Psoas muscle (tissue), 8 donors: ENCODE measurements around the gene PSMA7. TPM values are rescaled to one million over a fixed set of nuclear protein-coding genes. Genes with fewer than 3 reads are reported as not detected.

Experiments used
- ATAC-seq, 4 donors: fragments of 200-7000 bp; cut with Tn5 transposase; one replicate each; pipeline ENCODE4 v1.9.1; 2020; ENCODE audit warnings: moderate library complexity in 3 of 4, mild to moderate bottlenecking in 2 of 4
- DNase-seq, 2 donors: peaks; one replicate each; pipeline ENCODE4 v3.0.0-alpha.2; 2020
- H3K27ac ChIP-seq: fragments of 200-600 bp; one replicate; pipeline ENCODE4 v1.8.0; 2022
- H3K27me3 ChIP-seq, 3 donors: fragments of 200-600 bp in 1 of 3; one replicate each; pipeline versions ENCODE4 v1.6.1 to v1.8.0; 2013 to 2022; ENCODE audit warnings: low read length in 2 of 3, mild to moderate bottlenecking in 2 of 3, moderate library complexity in 1 of 3; ENCODE audit not compliant: insufficient read depth in 3 of 3
- H3K36me3 ChIP-seq, 2 donors: fragments of 200-600 bp in 1 of 2; one replicate each; pipeline versions ENCODE4 v1.6.1 to v1.8.0; 2013 to 2022; ENCODE audit warnings: low read depth in 1 of 2, mild to moderate bottlenecking in 1 of 2, moderate library complexity in 1 of 2; ENCODE audit not compliant: insufficient read depth in 1 of 2
- H3K4me1 ChIP-seq: fragments of 200-600 bp; one replicate; pipeline ENCODE4 v1.8.0; 2022
- H3K4me3 ChIP-seq: fragments of 200-600 bp; one replicate; pipeline ENCODE4 v1.8.0; 2022; ENCODE audit warnings: mild to moderate bottlenecking
- H3K9me3 ChIP-seq: fragments of 200-600 bp; one replicate; pipeline ENCODE4 v1.8.0; 2022
- CTCF ChIP-seq: fragments of 200-600 bp; IDR thresholded peaks from one replicate; pipeline ENCODE4 v1.8.0; 2022; ENCODE audit warnings: antibody characterized with exemption
- WGBS, 3 donors: extraction: QIAGEN DNeasy Blood & Tissue Kit; methylation state at CpG; one replicate each; pipeline versions ENCODE4 v1.1.6 to v1.1.7; 2013; 5-methylcytosine and 5-hydroxymethylcytosine counted together
- intact Hi-C, 2 donors: fragments of 100-400 bp; cut with DNase I; formaldehyde crosslinking; loops; one replicate each; pipeline versions ENCODE4 v1.11.0 to v1.14.2; 2022
- polyA plus RNA-seq, 3 donors: library from polyadenylated mRNA; stranded (reverse); fragments of 200-250 nt; gene quantifications; one replicate each; pipeline ENCODE4 v1.2.3, GENCODE V29; 2013
- total RNA-seq, 4 donors: library from RNA; stranded (reverse); fragmentation: NEBNext Ultra II Directional in 2 of 4; extraction: Animal tissue kit (Norgen Biotek cat#: 25700) in 2 of 4; gene quantifications; one replicate each; pipeline versions ENCODE4 v1.2.1 to v1.2.4, GENCODE V29; 2021 to 2023
- donor health status: healthy with polysubstance abuse.
- donor health status: DM: no; HTN: no; CAD: no; lungs with moderate emphysema.
- donor health status: Bipolar disorder and iron deficiency.
- donor health status: healthy.
- donor health status: DM: yes; HTN: yes; CAD: no.
- donor health status: DM: no; HTN: no; CAD: no.
- donor health status: DM: no; HTN: no; CAD: no.
- donor health status: DM: yes; HTN: yes; CAD: no.

The PSMA7 gene
- total and polyA plus RNA-seq, 7 donors, result 307 to 1,146 (median 499) TPM

- H3K4me3 ChIP-seq, result no peak overlapping the region
- DNase-seq (peak in 1 of 2 donors; percentile 70), ATAC-seq (peak in 3 of 4 donors; percentile 16 to 36 (median 27))
- no peaks in the 10 kb centered on the region for H3K9me3 ChIP-seq
- no peak for TF ChIP-seq CTCF
- WGBS, 3 donors, result 43 to 61% (median 44%) methylated on average over 11 of the region's 11 CpGs
- peaks cover 32% of the 10 kb centered on the region for H3K4me1 ChIP-seq
- intact Hi-C loops, result loop anchor here (5.0 kb wide), 4 partner anchors 71 to 126 kb away; partner anchors contain the start of gene TAF4 (in 1 of the 2)
- H3K27ac ChIP-seq, result peak overlapping the region; percentile 67
- H3K27me3 ChIP-seq, result no peaks in the 10 kb centered on the region
- H3K36me3 ChIP-seq, result peaks cover 19 to 84% of the 10 kb centered on the region in 2 donors
Observed at GRCh38 chr20:62138204-62138543, 5.0 kb downstream of the PSMA7 start.

GRCh38 chr20:62137478-62138203 lies 5.6 kb downstream of the PSMA7 start:
- intact Hi-C loops, result loop anchor here (2.0 to 5.0 kb wide), 5 partner anchors 15 to 125 kb away; partner anchors contain the start of genes LSM14B (in 1 of the 2) and TAF4 (in 1 of the 2)
- H3K4me3 ChIP-seq, result no peak overlapping the region
- H3K27me3 ChIP-seq, result no peaks in the 10 kb centered on the region
- no peak for TF ChIP-seq CTCF
- ATAC-seq (no peak), DNase-seq (peak in 1 of 2 donors; percentile 51)
- H3K4me1 ChIP-seq, result peaks cover 37% of the 10 kb centered on the region
- WGBS, 3 donors, result 65 to 67% (median 67%) methylated on average over 8 of the region's 8 CpGs
- peaks cover 19 to 89% of the 10 kb centered on the region in 2 donors for H3K36me3 ChIP-seq
- H3K27ac ChIP-seq, result peak overlapping the region; percentile 67
- H3K9me3 ChIP-seq, result no peaks in the 10 kb centered on the region

DNA sequence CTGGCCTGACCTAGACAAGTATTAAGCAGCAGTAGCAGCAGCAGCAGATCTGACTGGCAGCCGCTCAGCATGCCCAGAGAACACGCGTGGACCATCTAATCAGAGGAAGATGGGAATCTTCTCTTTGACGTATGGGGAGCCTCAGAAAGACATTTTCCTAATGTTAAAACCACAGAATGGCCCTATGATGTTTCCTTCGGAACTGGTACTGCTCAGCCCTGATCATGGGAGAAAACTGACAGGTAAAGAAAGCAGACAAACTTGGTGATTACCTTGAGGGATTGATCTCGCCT lies 6.2 kb downstream of the PSMA7 start:
- DNase-seq (no peak), ATAC-seq (no peak)
- Histone ChIP-seq H3K27ac (peak overlapping the region; percentile 67), H3K4me3 (no peak overlapping the region), H3K27me3 (no peaks in the 10 kb centered on the region), H3K4me1 (peaks cover 43% of the 10 kb centered on the region), H3K9me3 (no peaks in the 10 kb centered on the region), H3K36me3 (peaks cover 19 to 95% of the 10 kb centered on the region in 2 donors)
- 69 to 80% (median 73%) methylated on average over 6 of the region's 6 CpGs for WGBS, 3 donors
- intact Hi-C loops, result loop anchor here (2.0 to 5.0 kb wide), 5 partner anchors 14 to 125 kb away; partner anchors contain the start of genes LSM14B (in 1 of the 2) and TAF4 (in 1 of the 2)
- TF ChIP-seq CTCF, result no peak

DNA sequence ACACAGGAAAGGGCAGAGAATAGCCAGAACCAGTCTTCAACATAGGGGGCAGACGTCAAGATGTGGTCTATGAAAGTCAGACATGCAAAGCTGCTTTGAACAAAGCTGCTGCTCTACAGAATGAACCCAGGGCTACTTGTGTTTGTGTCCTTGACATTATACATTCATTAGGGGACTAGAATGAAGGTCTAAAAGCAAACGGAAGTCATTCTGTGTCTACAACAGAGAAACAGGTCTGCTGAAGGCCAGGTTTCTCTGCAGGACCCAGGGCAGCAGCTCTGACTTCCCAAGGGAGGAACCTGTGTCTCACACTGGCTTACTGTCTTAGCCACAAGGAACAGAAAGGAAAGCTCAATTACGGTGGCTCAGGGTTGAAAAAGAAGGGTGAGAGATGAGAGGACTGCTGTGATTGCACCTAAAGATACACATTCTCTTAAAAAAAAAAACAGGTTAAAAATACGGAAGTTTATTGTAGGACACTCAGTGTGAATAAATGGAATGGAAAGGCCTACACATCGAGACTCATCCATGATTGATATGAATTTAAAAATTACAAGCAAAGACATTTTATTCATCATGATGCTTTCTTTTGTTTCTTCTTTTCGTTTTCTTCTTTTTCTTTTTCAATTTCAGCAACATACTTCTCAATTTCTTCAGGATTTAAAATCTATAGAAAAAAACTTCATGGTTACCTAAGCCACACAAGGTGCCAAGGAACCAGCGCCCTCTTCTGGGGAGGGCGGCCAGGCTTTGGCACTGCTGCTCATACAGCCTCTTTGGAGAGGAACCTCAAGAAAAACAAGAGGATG lies 6.7 kb downstream of the PSMA7 start:
- intact Hi-C loops, result loop anchor here (2.0 to 5.0 kb wide), 5 partner anchors 14 to 124 kb away; partner anchors contain the start of genes LSM14B (in 1 of the 2) and TAF4 (in 1 of the 2)
- 53 to 55% (median 53%) methylated on average over 8 of the region's 8 CpGs for WGBS, 3 donors
- H3K27ac ChIP-seq, result peak overlapping the region; percentile 67
- peak; percentile 74 for TF ChIP-seq CTCF
- no peaks in the 10 kb centered on the region for H3K27me3 ChIP-seq
- DNase-seq (peak; percentile 67 to 83), ATAC-seq (peak in 2 of 4 donors; percentile 33 to 34)
- no peaks in the 10 kb centered on the region for H3K9me3 ChIP-seq
- H3K4me1 ChIP-seq, result peaks cover 42% of the 10 kb centered on the region
- H3K36me3 ChIP-seq, result peaks cover 19 to 99% of the 10 kb centered on the region in 2 donors
- no peak overlapping the region for H3K4me3 ChIP-seq
